Stimulated activated naive CD8-positive, alpha-beta T cell treated with anti-CD3 and anti-CD28 coated beads, Interleukin-15, amount 100 ng/mL, for 72 hours (primary cell): ENCODE measurements around the gene DCLK1.
"Not testable (repeated sequence)": the region's sequence is repeated elsewhere in the genome, so short reads cannot be mapped to it uniquely, and the experiment has no call there.

Experiments used
- ATAC-seq: fragments of 150-1000 bp; cut with Tn5 transposase; 2 replicates; pipeline ENCODE4 v1.10.0; 2021; ENCODE audit warnings: mild to moderate bottlenecking, moderate library complexity
- DNase-seq, 2 donors: peaks; one replicate each; pipeline ENCODE4 v3.0.0; 2021 to 2022
- H3K27ac Mint-ChIP-seq, 2 donors: one replicate each; pipeline ENCODE4 v1.8.0; 2022; ENCODE audit warnings: mild to moderate bottlenecking in 2 of 2, mixed read lengths in 2 of 2, moderate library complexity in 2 of 2
- H3K27me3 Mint-ChIP-seq: one replicate; pipeline ENCODE4 v1.8.0; 2022; ENCODE audit warnings: mixed read lengths
- H3K4me1 Mint-ChIP-seq: one replicate; pipeline ENCODE4 v1.8.0; 2022; ENCODE audit warnings: mild to moderate bottlenecking, mixed read lengths
- H3K4me3 Mint-ChIP-seq, 2 donors: one replicate each; pipeline ENCODE4 v1.8.0; 2022; ENCODE audit warnings: mild to moderate bottlenecking in 2 of 2, mixed read lengths in 2 of 2, moderate library complexity in 1 of 2
- H3K9me3 Mint-ChIP-seq, 2 donors: one replicate each; pipeline ENCODE4 v1.8.0; 2022; ENCODE audit warnings: mixed read lengths in 2 of 2

DCLK1 gene

GRCh38 chr13:36000028-36000427 is 131.2 kb downstream of the DCLK1 start:
- no peak for ATAC-seq

DNA sequence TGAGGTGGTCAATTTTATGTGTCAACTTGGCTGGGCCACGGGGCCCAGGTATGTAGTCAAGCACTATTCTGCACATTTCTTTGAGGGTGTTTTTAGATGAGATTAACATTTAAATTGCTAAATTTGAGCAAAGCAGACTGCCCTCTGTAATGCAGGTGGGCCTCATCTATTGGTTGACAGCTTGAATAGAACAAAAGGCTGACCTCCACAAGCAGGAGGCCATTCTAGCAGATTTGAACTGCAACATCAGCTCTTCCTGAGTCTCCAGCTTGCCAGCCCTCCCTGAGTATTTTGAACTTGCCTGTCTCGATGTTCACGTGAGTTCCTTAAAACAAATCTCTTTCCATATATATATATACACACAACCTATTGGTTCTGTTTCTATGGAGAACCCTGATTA is 134.8 kb downstream of the DCLK1 start:
- H3K4me1 Mint-ChIP-seq = no peaks in the 10 kb centered on the region
- no peak for DNase-seq
- no peak overlapping the region for H3K27ac Mint-ChIP-seq
- no peak overlapping the region for H3K4me3 Mint-ChIP-seq
- no peak for ATAC-seq
- H3K9me3 Mint-ChIP-seq = peaks cover 0 to 9% of the 10 kb centered on the region in 2 donors
- H3K27me3 Mint-ChIP-seq = no peaks in the 10 kb centered on the region

More at GRCh38 chr13:36000028-36000427, 131.2 kb downstream of the DCLK1 start:
- H3K4me1 Mint-ChIP-seq = no peaks in the 10 kb centered on the region
- no peak for DNase-seq
- H3K27ac Mint-ChIP-seq = no peak overlapping the region
- no peaks in the 10 kb centered on the region for H3K27me3 Mint-ChIP-seq
- H3K9me3 Mint-ChIP-seq = peaks cover 0 to 5% of the 10 kb centered on the region in 2 donors
- no peak overlapping the region for H3K4me3 Mint-ChIP-seq

DNA sequence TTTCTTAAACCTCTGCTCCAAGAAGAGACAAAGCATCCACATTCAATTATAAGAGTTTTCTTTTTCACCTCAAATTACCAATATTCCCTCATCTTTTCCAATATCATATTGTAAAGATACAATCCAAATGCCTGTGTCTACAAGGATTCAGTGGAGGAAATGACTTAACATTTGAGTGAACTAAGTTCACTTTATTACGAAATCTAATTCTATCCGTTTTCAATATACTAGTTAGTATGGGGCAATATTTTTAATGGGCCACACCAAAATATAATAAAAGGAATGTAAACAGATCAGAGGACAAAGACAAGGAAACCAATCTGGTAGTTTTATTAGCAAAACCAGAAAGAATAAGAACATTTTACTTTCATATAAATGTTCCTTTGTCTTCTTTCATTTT is 136.0 kb downstream of the DCLK1 start:
- H3K4me3 Mint-ChIP-seq = no peak overlapping the region
- no peak overlapping the region for H3K27ac Mint-ChIP-seq
- H3K9me3 Mint-ChIP-seq = peaks cover 0 to 9% of the 10 kb centered on the region in 2 donors
- DNase-seq (no peak), ATAC-seq (no peak)
- H3K27me3 Mint-ChIP-seq = no peaks in the 10 kb centered on the region
- H3K4me1 Mint-ChIP-seq = no peaks in the 10 kb centered on the region

- DNase-seq (no peak), ATAC-seq (no peak)
- Mint-ChIP-seq H3K27me3 (no peaks in the 10 kb centered on the region), H3K4me3 (no peak overlapping the region), H3K27ac (no peak overlapping the region), H3K4me1 (no peaks in the 10 kb centered on the region), H3K9me3 (peaks cover 0 to 9% of the 10 kb centered on the region in 2 donors)
These were observed 136.8 kb downstream of the DCLK1 start for GRCh38 chr13:35994131-35994966.

GRCh38 chr13:35993686-35994085 is 137.5 kb downstream of the DCLK1 start:
- H3K4me3 Mint-ChIP-seq = no peak overlapping the region
- H3K4me1 Mint-ChIP-seq = no peaks in the 10 kb centered on the region
- H3K9me3 Mint-ChIP-seq = peaks cover 0 to 9% of the 10 kb centered on the region in 2 donors
- no peak overlapping the region for H3K27ac Mint-ChIP-seq
- DNase-seq (no peak), ATAC-seq (no peak)
- H3K27me3 Mint-ChIP-seq = no peaks in the 10 kb centered on the region

- ATAC-seq = no peak
- Mint-ChIP-seq H3K4me3 (no peak overlapping the region), H3K27ac (no peak overlapping the region), H3K4me1 (no peaks in the 10 kb centered on the region), H3K9me3 (peaks cover 0 to 4% of the 10 kb centered on the region in 2 donors), H3K27me3 (peaks cover 4% of the 10 kb centered on the region)
- no peak for DNase-seq
These were observed 138.2 kb downstream of the DCLK1 start for GRCh38 chr13:35992964-35993363.

- H3K27me3 Mint-ChIP-seq = peaks cover 11% of the 10 kb centered on the region
- no peak overlapping the region for H3K27ac Mint-ChIP-seq
- no peak for ATAC-seq
These were observed 141.0 kb downstream of the DCLK1 start for GRCh38 chr13:35990196-35990595.

DNA sequence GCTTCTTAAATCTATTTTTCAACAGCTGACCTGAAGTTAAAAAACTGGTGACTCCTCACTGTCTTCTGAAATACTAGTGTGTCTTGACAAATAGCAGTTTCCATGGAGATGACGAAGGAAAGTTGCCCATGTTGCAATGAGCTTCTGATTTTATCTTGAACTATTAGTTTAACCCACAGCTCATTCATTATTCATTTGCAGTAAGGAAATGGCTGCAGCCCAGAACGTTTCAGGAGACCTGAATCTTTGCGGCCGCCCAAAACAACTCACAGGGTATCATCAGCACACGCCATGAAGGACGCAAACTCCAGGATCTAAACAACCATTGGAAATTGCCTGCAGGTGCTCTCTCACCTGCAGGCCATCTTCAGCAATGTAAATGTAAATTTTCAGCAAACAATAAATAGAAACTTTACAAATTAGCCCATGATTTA is 142.5 kb downstream of the DCLK1 start:
- ATAC-seq (no peak), DNase-seq (no peak)
- Mint-ChIP-seq H3K27ac (no peak overlapping the region), H3K4me1 (no peaks in the 10 kb centered on the region), H3K4me3 (no peak overlapping the region), H3K9me3 (peaks cover 0 to 4% of the 10 kb centered on the region in 2 donors), H3K27me3 (peaks cover 11% of the 10 kb centered on the region)

More at GRCh38 chr13:35990196-35990595, 141.0 kb downstream of the DCLK1 start:
- DNase-seq = no peak
- no peak overlapping the region for H3K4me3 Mint-ChIP-seq
- H3K9me3 Mint-ChIP-seq = peaks cover 0 to 4% of the 10 kb centered on the region in 2 donors
- no peaks in the 10 kb centered on the region for H3K4me1 Mint-ChIP-seq

- H3K9me3 Mint-ChIP-seq = peaks cover 0 to under 1% of the 10 kb centered on the region in 2 donors
- H3K27ac Mint-ChIP-seq = no peak overlapping the region
- H3K27me3 Mint-ChIP-seq = peaks cover 11% of the 10 kb centered on the region
- no peak overlapping the region for H3K4me3 Mint-ChIP-seq
- DNase-seq (no peak), ATAC-seq (no peak)
- H3K4me1 Mint-ChIP-seq = no peaks in the 10 kb centered on the region
These were observed 143.3 kb downstream of the DCLK1 start for GRCh38 chr13:35987572-35988513.

GRCh38 chr13:35984776-35985453 is 146.3 kb downstream of the DCLK1 start:
- no peak for DNase-seq
- H3K9me3 Mint-ChIP-seq = no peaks in the 10 kb centered on the region
- no peak for ATAC-seq
- H3K27me3 Mint-ChIP-seq = peaks cover 11% of the 10 kb centered on the region
- H3K4me3 Mint-ChIP-seq = no peak overlapping the region
- H3K4me1 Mint-ChIP-seq = no peaks in the 10 kb centered on the region
- H3K27ac Mint-ChIP-seq = no peak overlapping the region

DNA sequence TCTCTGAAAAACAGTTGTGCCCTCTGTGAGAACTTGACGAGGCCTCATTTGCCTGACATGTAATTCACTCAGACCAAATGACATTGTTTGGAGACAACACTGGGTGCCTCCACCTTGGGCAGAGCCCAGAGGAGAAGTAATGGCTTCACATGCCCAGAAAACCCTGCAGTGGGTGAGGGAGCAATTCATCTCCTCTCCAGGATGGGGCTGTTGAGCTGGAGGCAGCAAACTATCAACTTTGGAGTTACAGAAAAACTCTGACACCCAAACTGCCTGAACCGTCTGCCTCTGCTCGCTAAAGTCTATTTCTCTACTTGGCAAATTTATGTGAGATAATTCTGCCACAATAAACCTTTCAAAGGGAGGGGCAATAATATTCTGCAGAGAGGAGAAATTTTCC is 146.9 kb downstream of the DCLK1 start:
- ATAC-seq = no peak
- Mint-ChIP-seq H3K9me3 (no peaks in the 10 kb centered on the region), H3K27me3 (peaks cover 11% of the 10 kb centered on the region), H3K27ac (no peak overlapping the region), H3K4me1 (no peaks in the 10 kb centered on the region), H3K4me3 (no peak overlapping the region)
- no peak for DNase-seq

DNA sequence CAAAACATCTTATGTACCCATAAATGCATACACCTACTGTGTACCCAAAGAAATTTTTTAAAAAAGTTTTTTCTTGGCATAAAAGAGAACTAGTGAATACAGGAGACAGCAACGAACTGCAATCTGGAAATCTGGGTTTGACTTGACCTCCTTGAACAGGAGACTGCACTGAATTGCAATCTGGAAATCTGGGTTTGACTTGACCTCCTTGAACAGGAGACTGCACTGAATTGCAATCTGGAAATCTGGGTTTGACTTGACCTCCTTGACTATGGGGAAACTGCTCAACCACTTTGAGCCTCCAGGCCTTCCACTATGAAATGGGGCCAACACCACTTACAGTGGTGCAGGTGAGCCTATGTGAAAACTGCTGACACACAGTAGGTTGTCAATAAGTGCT is 147.5 kb downstream of the DCLK1 start:
- DNase-seq, H3K27ac Mint-ChIP-seq, H3K9me3 Mint-ChIP-seq, H3K4me1 Mint-ChIP-seq, H3K4me3 Mint-ChIP-seq, ATAC-seq: not testable (repeated sequence)
- peaks cover 11% of the 10 kb centered on the region for H3K27me3 Mint-ChIP-seq

GRCh38 chr13:35983206-35983605 is 148.0 kb downstream of the DCLK1 start:
- Mint-ChIP-seq H3K27me3 (peaks cover 10% of the 10 kb centered on the region), H3K27ac (no peak overlapping the region), H3K9me3 (no peaks in the 10 kb centered on the region), H3K4me3 (no peak overlapping the region), H3K4me1 (no peaks in the 10 kb centered on the region)
- DNase-seq (no peak), ATAC-seq (no peak)

- ATAC-seq = no peak
- no peak for DNase-seq
These were observed 151.7 kb downstream of the DCLK1 start for GRCh38 chr13:35979361-35979951.

More at GRCh38 chr13:35979361-35979951, 151.7 kb downstream of the DCLK1 start:
- Mint-ChIP-seq H3K27ac (no peak overlapping the region), H3K4me1 (no peaks in the 10 kb centered on the region), H3K4me3 (no peak overlapping the region), H3K9me3 (peaks cover 4 to 5% of the 10 kb centered on the region in 2 donors), H3K27me3 (no peaks in the 10 kb centered on the region)
